GM18520 (cell line): ENCODE measurements around the gene UBE2E2.
"Not testable (repeated sequence)": the region's sequence is repeated elsewhere in the genome, so short reads cannot be mapped to it uniquely, and the experiment has no call there.

Experiments used
- ATAC-seq: cut with Tn5 transposase; IDR thresholded peaks from one replicate; pipeline ENCODE4 v1.9.1; 2021; ENCODE audit not compliant: unreplicated experiment

The UBE2E2 gene

GRCh38 chr3:23320586-23321570, 117.8 kb downstream of the UBE2E2 start:
- ATAC-seq = no peak

- peak; percentile 42 for ATAC-seq
These were observed 121.6 kb downstream of the UBE2E2 start for GRCh38 chr3:23324745-23325144.

GRCh38 chr3:23325466-23326065, 122.4 kb downstream of the UBE2E2 start:
- ATAC-seq = no peak

GRCh38 chr3:23329471-23330105, 126.5 kb downstream of the UBE2E2 start:
- ATAC-seq = no peak

GRCh38 chr3:23330568-23330967, 127.4 kb downstream of the UBE2E2 start:
- ATAC-seq = no peak

GRCh38 chr3:23331141-23331935, 128.2 kb downstream of the UBE2E2 start:
- ATAC-seq = no peak

- ATAC-seq = no peak
These were observed 130.5 kb downstream of the UBE2E2 start for GRCh38 chr3:23333633-23334032.

- not testable (repeated sequence) for ATAC-seq
These were observed 133.7 kb downstream of the UBE2E2 start for GRCh38 chr3:23336853-23337252.

- ATAC-seq = peak; percentile 61
These were observed 138.2 kb downstream of the UBE2E2 start for GRCh38 chr3:23341147-23341838.

GRCh38 chr3:23342343-23342742, 139.2 kb downstream of the UBE2E2 start:
- no peak for ATAC-seq

- ATAC-seq = no peak
These were observed 140.4 kb downstream of the UBE2E2 start for GRCh38 chr3:23343509-23343908.

GRCh38 chr3:23344886-23345285, 141.8 kb downstream of the UBE2E2 start:
- ATAC-seq = no peak

- ATAC-seq = not testable (repeated sequence)
These were observed 146.3 kb downstream of the UBE2E2 start for GRCh38 chr3:23349444-23349843.

- no peak for ATAC-seq
These were observed 153.0 kb downstream of the UBE2E2 start for GRCh38 chr3:23356169-23356568.

GRCh38 chr3:23356923-23357322, 153.8 kb downstream of the UBE2E2 start:
- no peak for ATAC-seq

GRCh38 chr3:23359116-23359515, 156.0 kb downstream of the UBE2E2 start:
- ATAC-seq = no peak

GRCh38 chr3:23365066-23365465, 161.9 kb downstream of the UBE2E2 start:
- no peak for ATAC-seq

GRCh38 chr3:23368731-23369130, 165.6 kb downstream of the UBE2E2 start:
- ATAC-seq = no peak

GRCh38 chr3:23372285-23372684, 169.2 kb downstream of the UBE2E2 start:
- ATAC-seq = no peak

GRCh38 chr3:23376516-23377248, 173.6 kb downstream of the UBE2E2 start:
- ATAC-seq = no peak
